ENCODE measurements around the gene MIOX. TPM values are rescaled to one million over a fixed set of nuclear protein-coding genes. Genes with fewer than 3 reads are reported as not detected.

MIOX gene
- total RNA-seq, 1 donor from 2014 or later = not detected

GRCh38 chr22:50521710-50522109 is 35.1 kb downstream of the MIOX start:
- Histone ChIP-seq H3K4me1 (peaks cover 32% of the 10 kb centered on the region), H3K36me3 (peaks cover 72% of the 10 kb centered on the region), H3K27me3 (ENCODE audit: low read depth) (no peaks in the 10 kb centered on the region), H3K9me3 (replicated peaks) (no peaks in the 10 kb centered on the region), H3K27ac (replicated peaks) (no peak overlapping the region), H3K4me3 (no peak overlapping the region)
- no peak for DNase-seq
- intact Hi-C loops (cut with micrococcal nuclease) = no loop called here
- TF ChIP-seq, protein P1, sequence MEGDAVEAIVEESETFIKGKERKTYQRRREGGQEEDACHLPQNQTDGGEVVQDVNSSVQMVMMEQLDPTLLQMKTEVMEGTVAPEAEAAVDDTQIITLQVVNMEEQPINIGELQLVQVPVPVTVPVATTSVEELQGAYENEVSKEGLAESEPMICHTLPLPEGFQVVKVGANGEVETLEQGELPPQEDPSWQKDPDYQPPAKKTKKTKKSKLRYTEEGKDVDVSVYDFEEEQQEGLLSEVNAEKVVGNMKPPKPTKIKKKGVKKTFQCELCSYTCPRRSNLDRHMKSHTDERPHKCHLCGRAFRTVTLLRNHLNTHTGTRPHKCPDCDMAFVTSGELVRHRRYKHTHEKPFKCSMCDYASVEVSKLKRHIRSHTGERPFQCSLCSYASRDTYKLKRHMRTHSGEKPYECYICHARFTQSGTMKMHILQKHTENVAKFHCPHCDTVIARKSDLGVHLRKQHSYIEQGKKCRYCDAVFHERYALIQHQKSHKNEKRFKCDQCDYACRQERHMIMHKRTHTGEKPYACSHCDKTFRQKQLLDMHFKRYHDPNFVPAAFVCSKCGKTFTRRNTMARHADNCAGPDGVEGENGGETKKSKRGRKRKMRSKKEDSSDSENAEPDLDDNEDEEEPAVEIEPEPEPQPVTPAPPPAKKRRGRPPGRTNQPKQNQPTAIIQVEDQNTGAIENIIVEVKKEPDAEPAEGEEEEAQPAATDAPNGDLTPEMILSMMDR (IDR thresholded peaks at IDR 0.05; ENCODE audit: borderline replicate concordance) = no peak

DNA sequence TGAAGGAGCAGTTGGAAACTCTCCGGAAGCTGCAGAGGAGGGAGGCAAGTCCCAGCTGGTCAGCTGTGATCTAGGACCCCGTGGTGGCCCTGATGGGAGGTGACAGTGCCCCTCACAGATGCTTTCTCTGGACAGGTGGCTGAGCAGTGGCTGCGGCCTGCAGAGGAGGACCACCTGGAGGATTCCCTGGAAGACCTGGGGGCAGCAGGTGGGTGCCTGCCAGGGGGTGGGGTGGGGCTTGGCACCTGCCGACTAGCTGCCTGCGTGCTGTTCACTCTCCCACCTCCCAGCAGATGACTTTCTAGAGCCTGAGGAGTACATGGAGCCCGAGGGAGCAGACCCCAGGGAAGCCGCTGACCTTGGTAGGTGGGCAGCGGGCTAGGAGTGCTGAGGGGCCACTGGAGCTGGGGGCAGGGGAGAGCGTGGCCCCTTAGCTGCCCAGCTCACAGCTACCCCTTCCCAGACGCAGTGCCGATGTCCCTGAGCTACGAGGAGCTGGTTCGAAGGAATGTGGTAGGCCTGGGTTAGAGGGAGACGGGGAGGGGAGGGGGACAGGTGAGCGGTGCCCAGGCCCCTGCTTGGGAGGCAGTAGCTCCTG is 35.6 kb downstream of the MIOX start:
- Histone ChIP-seq H3K36me3 (peaks cover 67% of the 10 kb centered on the region), H3K27ac (replicated peaks) (no peak overlapping the region), H3K4me1 (peaks cover 38% of the 10 kb centered on the region), H3K9me3 (replicated peaks) (no peaks in the 10 kb centered on the region), H3K27me3 (ENCODE audit: low read depth) (no peaks in the 10 kb centered on the region), H3K4me3 (no peak overlapping the region)
- intact Hi-C loops (cut with micrococcal nuclease) = no loop called here
- DNase-seq = no peak
- TF ChIP-seq, protein P1 (IDR thresholded peaks at IDR 0.05; ENCODE audit: borderline replicate concordance) = no peak

- TF ChIP-seq, protein P1 (IDR thresholded peaks at IDR 0.05; ENCODE audit: borderline replicate concordance) = no peak
- no peak overlapping the region for H3K27ac ChIP-seq (replicated peaks)
- DNase-seq = no peak
- no peaks in the 10 kb centered on the region for H3K9me3 ChIP-seq (replicated peaks)
- no peaks in the 10 kb centered on the region for H3K27me3 ChIP-seq (ENCODE audit: low read depth)
- H3K4me1 ChIP-seq = peaks cover 44% of the 10 kb centered on the region
- H3K36me3 ChIP-seq = peaks cover 61% of the 10 kb centered on the region
- intact Hi-C loops (cut with micrococcal nuclease) = no loop called here
- H3K4me3 ChIP-seq = no peak overlapping the region
These were observed 36.3 kb downstream of the MIOX start for GRCh38 chr22:50522806-50523438.

- no peak for DNase-seq
- peaks cover 48% of the 10 kb centered on the region for H3K4me1 ChIP-seq
- H3K4me3 ChIP-seq = no peak overlapping the region
- no peak overlapping the region for H3K27ac ChIP-seq (replicated peaks)
- TF ChIP-seq, protein P1 (IDR thresholded peaks at IDR 0.05; ENCODE audit: borderline replicate concordance) = no peak
- no peaks in the 10 kb centered on the region for H3K9me3 ChIP-seq (replicated peaks)
- peaks cover 56% of the 10 kb centered on the region for H3K36me3 ChIP-seq
- H3K27me3 ChIP-seq (ENCODE audit: low read depth) = no peaks in the 10 kb centered on the region
- intact Hi-C loops (cut with micrococcal nuclease) = no loop called here
These were observed 36.8 kb downstream of the MIOX start for GRCh38 chr22:50523458-50523805.

DNA sequence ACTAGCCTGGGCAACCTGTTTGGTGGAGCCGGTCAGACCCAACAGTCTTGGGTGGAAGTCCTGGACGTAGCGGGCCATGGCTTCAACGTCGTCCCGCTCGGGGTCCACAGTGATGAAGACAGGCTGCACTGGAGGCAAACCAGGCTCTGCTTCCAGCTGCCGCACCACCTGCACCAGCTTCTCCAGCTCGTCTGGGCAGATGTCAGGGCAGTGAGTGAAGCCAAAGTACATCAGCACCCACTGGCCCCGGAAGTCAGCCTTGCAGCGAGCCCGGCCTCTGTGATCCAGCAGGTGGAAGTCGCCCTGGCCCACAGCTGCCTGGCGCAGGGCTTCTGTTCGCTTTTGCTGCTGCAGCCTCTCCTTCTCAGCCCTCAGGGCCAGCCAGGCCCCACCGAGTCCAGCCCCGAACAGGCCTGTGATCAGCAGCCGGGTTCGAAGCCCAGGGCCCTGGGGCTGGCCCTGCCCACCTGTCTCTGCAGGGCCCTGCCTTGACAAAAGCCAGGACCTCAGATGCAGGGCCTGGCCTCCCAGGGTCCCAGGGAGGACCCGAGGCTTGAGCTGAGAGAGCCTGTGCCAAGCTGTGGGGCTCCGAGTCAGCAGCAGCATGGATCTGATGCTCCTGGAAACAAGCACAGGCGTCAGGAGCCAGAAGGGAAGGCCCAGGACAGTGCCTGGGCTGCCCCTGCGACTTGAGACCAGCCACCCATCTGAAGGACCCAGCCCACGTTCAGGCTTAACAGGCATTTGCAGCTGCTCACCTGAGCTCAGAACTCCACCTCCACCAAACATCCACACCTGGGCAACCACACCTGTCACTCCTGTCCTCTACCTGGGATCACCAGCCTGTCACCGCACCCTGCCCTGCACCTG is 37.4 kb downstream of the MIOX start:
- Histone ChIP-seq H3K27me3 (ENCODE audit: low read depth) (peaks cover under 1% of the 10 kb centered on the region), H3K27ac (replicated peaks) (peak overlapping the region; percentile 97), H3K9me3 (replicated peaks) (no peaks in the 10 kb centered on the region), H3K4me1 (peaks cover 54% of the 10 kb centered on the region), H3K4me3 (peak overlapping the region; percentile 79), H3K36me3 (peaks cover 50% of the 10 kb centered on the region)
- DNase-seq = no peak
- intact Hi-C loops (cut with micrococcal nuclease) = no loop called here
- TF ChIP-seq, protein P1 (IDR thresholded peaks at IDR 0.05; ENCODE audit: borderline replicate concordance) = no peak

Measured in left ventricle myocardium inferior (tissue), 1 donor.